Measurements from ENCODE around the gene HTR2C. TPM values are rescaled to one million over a fixed set of nuclear protein-coding genes. Genes with fewer than 3 reads are reported as not detected.

The HTR2C gene
- total RNA-seq, 2 donors from 2014 or later: not detected

DNA sequence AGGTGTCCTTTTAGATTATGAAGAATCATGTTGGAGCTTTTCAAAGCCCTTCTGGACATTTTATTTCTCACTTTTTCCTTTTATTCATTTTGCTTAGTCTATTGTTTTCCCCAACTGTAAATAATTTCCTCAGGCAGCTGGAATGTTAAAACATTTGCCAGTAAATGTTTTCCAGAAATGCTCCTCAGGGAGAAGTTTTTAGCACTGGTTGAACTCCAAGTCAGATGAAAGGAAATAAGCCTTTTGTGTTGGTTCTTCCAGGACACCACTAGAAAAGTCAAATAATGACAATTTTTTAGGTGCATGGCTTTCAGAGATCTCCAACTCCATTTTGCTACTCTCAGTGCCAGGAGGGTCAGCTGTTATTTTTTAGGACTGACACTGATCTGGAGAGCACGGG is 305.6 kb downstream of the HTR2C start:
- WGBS: 67% methylated on average over 1 of the region's 1 CpG
- Histone ChIP-seq H3K27ac (no peak overlapping the region), H3K4me3 (no peak overlapping the region), H3K4me1 (replicated peaks) (no peaks in the 10 kb centered on the region), H3K27me3 (replicated peaks; ENCODE audit: insufficient read depth) (no peaks in the 10 kb centered on the region), H3K36me3 (no peaks in the 10 kb centered on the region), H3K9me3 (no peaks in the 10 kb centered on the region)
- intact Hi-C loops (cut with DNase I): no loop called here
- no peak for DNase-seq (ENCODE audit: low spot score)
- no peak for TF ChIP-seq CTCF (IDR thresholded peaks at IDR 0.05)
- no peak for TF ChIP-seq POLR2A (IDR thresholded peaks at IDR 0.05)
- no peak for TF ChIP-seq POLR2AphosphoS5 (IDR thresholded peaks at IDR 0.05)

DNA sequence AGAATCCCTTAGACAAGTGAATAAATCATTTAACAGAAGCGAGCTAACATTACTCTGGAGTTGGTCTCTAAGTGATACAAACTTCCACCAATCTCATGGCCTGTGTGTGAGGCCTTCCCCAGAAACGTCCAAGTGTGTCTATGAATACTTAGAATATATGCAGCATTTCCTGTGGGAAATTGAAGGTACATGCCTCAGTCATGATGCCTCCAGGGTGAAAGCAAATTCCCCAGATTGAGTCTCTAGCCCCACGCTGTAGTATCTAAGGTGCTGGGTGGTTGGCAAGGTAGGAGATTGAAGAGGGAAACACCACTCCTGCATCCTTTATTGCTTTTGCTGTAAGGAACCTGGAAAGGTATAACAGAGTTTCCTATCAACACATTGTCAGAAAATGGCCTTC is 319.7 kb downstream of the HTR2C start:
- H3K27me3 ChIP-seq (replicated peaks; ENCODE audit: insufficient read depth): no peaks in the 10 kb centered on the region
- H3K36me3 ChIP-seq: no peaks in the 10 kb centered on the region
- H3K27ac ChIP-seq: no peak overlapping the region
- TF ChIP-seq POLR2A (IDR thresholded peaks at IDR 0.05): no peak
- WGBS: 73% methylated on average over 3 of the region's 3 CpGs
- H3K4me3 ChIP-seq: no peak overlapping the region
- H3K9me3 ChIP-seq: no peaks in the 10 kb centered on the region
- DNase-seq (ENCODE audit: low spot score): no peak
- intact Hi-C loops (cut with DNase I): no loop called here
- no peaks in the 10 kb centered on the region for H3K4me1 ChIP-seq (replicated peaks)

- intact Hi-C loops (cut with DNase I): no loop called here
- no peak overlapping the region for H3K4me3 ChIP-seq
- no peaks in the 10 kb centered on the region for H3K36me3 ChIP-seq
- TF ChIP-seq CTCF (IDR thresholded peaks at IDR 0.05) (no peak), POLR2AphosphoS5 (IDR thresholded peaks at IDR 0.05) (no peak), POLR2A (IDR thresholded peaks at IDR 0.05) (no peak)
- H3K27ac ChIP-seq: no peak overlapping the region
- H3K27me3 ChIP-seq (replicated peaks; ENCODE audit: insufficient read depth): no peaks in the 10 kb centered on the region
- no peaks in the 10 kb centered on the region for H3K4me1 ChIP-seq (replicated peaks)
- no peaks in the 10 kb centered on the region for H3K9me3 ChIP-seq
- no peak for DNase-seq (ENCODE audit: low spot score)
- WGBS: 62% methylated on average over 2 of the region's 2 CpGs
Observed at GRCh38 chrX:114905251-114905650, 321.4 kb downstream of the HTR2C start.

DNA sequence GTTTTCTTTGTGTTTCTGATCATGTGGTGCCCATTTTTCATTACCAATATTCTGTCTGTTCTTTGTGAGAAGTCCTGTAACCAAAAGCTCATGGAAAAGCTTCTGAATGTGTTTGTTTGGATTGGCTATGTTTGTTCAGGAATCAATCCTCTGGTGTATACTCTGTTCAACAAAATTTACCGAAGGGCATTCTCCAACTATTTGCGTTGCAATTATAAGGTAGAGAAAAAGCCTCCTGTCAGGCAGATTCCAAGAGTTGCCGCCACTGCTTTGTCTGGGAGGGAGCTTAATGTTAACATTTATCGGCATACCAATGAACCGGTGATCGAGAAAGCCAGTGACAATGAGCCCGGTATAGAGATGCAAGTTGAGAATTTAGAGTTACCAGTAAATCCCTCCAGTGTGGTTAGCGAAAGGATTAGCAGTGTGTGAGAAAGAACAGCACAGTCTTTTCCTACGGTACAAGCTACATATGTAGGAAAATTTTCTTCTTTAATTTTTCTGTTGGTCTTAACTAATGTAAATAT is 323.2 kb downstream of the HTR2C start:
- Histone ChIP-seq H3K4me3 (no peak overlapping the region), H3K27me3 (replicated peaks; ENCODE audit: insufficient read depth) (no peaks in the 10 kb centered on the region), H3K27ac (no peak overlapping the region), H3K4me1 (replicated peaks) (no peaks in the 10 kb centered on the region), H3K9me3 (no peaks in the 10 kb centered on the region), H3K36me3 (no peaks in the 10 kb centered on the region)
- TF ChIP-seq POLR2A (IDR thresholded peaks at IDR 0.05) (no peak), POLR2AphosphoS5 (IDR thresholded peaks at IDR 0.05) (no peak)
- no peak for DNase-seq (ENCODE audit: low spot score)
- intact Hi-C loops (cut with DNase I): no loop called here
- 39% methylated on average over 9 of the region's 9 CpGs for WGBS

DNA sequence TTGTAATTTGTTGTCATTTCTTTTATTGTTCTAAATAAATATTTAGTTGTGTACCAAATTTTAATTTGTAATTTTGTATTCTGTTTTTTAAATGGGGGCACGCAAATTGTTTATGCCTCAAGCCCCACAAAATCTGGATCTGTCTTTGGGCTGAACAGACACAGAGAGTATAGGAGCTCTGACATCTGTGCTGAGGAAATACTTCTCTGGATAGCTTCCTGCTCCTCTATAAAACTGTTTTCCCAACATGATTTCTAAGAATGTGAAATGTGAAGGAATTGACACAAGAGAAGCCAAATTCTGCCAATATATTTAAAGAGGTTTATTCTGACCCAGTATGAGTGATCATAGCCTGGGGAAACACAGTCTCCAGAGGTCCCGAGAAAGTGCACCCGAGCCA is 340.5 kb downstream of the HTR2C start:
- 41% methylated on average over 3 of the region's 3 CpGs for WGBS
- intact Hi-C loops (cut with DNase I): no loop called here
- no peaks in the 10 kb centered on the region for H3K9me3 ChIP-seq
- no peaks in the 10 kb centered on the region for H3K36me3 ChIP-seq
- no peak overlapping the region for H3K27ac ChIP-seq
- H3K27me3 ChIP-seq (replicated peaks; ENCODE audit: insufficient read depth): no peaks in the 10 kb centered on the region
- TF ChIP-seq CTCF (IDR thresholded peaks at IDR 0.05) (no peak), POLR2A (IDR thresholded peaks at IDR 0.05) (no peak), POLR2AphosphoS5 (IDR thresholded peaks at IDR 0.05) (no peak)
- no peak for DNase-seq (ENCODE audit: low spot score)
- no peak overlapping the region for H3K4me3 ChIP-seq
- H3K4me1 ChIP-seq (replicated peaks): no peaks in the 10 kb centered on the region

DNA sequence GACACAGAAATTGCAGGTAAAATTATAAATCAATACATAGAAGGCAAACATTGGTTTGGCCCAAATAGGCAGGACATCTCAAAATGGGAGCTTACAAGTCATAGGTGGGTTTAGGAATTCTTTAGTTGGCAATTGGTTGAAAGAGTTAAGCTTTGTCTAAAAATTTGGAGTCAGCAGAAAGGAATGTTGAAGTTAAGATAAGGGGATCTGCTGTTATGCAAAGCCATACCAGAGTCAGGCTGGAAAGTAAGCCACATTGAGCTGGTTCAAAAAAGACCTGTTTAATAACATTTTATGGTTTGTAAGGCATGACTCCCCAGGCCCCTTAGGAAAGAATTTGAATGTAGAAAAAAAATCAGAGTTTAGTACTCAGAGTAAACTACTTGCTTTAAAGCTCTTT is 341.0 kb downstream of the HTR2C start:
- Histone ChIP-seq H3K4me1 (replicated peaks) (no peaks in the 10 kb centered on the region), H3K9me3 (no peaks in the 10 kb centered on the region), H3K27me3 (replicated peaks; ENCODE audit: insufficient read depth) (no peaks in the 10 kb centered on the region), H3K4me3 (no peak overlapping the region), H3K36me3 (no peaks in the 10 kb centered on the region), H3K27ac (no peak overlapping the region)
- intact Hi-C loops (cut with DNase I): no loop called here
- TF ChIP-seq POLR2AphosphoS5 (IDR thresholded peaks at IDR 0.05): no peak
- no peak for DNase-seq (ENCODE audit: low spot score)

Data from prostate gland (tissue), 2 donors.